Iris pigment epithelial cell (primary cell): ENCODE results near the gene U2AF2.

Experiments used
- DNase-seq: peaks from one replicate; pipeline ENCODE4 v3.0.0-alpha.2; 2011; ENCODE audit warnings: low read depth

U2AF2 gene

GRCh38 chr19:55658846-55659459 lies 4.1 kb downstream of the U2AF2 start:
- DNase-seq: no peak

- no peak for DNase-seq
Observed at GRCh38 chr19:55659822-55660221, 5.0 kb downstream of the U2AF2 start.

- no peak for DNase-seq
Observed at GRCh38 chr19:55660404-55660803, 5.6 kb downstream of the U2AF2 start.

GRCh38 chr19:55660991-55661390 lies 6.2 kb downstream of the U2AF2 start:
- DNase-seq: no peak

- no peak for DNase-seq
Observed at GRCh38 chr19:55661826-55662225, 7.0 kb downstream of the U2AF2 start.

GRCh38 chr19:55663846-55664536 lies 9.2 kb downstream of the U2AF2 start:
- no peak for DNase-seq

DNA sequence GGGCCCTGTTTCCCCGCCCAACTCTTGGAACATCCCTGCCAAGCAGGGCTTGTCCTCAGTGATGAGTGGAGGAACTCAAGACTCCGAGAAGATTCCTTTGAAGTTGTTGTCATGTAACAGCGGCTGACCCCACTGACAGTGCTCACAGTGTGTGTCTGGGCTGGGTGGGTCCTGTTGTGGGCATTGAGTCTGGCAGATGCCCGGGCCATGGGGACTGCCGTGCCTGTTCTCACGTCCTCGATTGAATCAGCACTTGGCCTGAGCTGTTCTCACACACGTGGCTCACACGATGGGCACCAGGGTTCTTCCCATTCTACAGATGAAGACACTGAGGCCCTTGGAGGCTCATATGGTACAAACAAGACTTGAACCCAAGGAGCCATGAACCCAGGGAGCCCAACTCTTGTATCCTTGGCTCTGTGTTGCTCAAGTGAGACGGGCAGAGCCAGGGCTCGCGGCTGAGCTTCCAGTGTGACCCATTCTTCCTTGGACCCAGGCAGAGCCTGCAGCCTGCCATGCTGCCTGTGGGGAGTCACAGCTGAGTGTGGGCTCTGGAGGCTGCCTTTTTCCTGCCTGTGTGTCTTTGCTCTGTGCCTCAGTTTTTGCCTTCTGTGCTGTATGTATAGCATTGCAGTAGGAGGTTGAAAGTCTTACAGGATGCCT lies 11.6 kb downstream of the U2AF2 start:
- DNase-seq: no peak

- DNase-seq: no peak
Observed at GRCh38 chr19:55667006-55667381, 12.2 kb downstream of the U2AF2 start.

- DNase-seq: no peak
Observed at GRCh38 chr19:55667511-55667910, 12.7 kb downstream of the U2AF2 start.

DNA sequence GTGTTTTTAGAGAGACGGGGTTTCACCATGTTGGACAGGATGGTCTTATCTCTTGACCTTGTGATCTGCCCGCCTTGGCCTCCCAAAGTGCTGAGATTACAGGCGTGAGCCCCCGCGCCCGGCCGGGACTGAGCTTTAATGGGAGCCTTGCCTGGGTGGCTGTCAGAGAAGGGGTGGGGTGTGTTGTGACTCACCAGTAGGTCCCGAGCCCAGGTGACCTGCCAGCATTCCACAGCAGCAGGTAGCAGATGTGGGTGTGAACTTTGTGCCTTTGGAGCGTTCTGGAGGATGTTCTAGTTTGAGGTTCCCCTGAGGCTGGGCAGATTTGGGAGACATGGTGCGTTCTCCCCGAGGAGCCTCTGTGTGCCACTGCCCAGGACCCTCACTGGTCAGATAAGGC lies 13.1 kb downstream of the U2AF2 start:
- no peak for DNase-seq

GRCh38 chr19:55668603-55669348 lies 13.9 kb downstream of the U2AF2 start:
- DNase-seq: no peak

GRCh38 chr19:55669418-55670279 lies 14.8 kb downstream of the U2AF2 start:
- no peak for DNase-seq

DNA sequence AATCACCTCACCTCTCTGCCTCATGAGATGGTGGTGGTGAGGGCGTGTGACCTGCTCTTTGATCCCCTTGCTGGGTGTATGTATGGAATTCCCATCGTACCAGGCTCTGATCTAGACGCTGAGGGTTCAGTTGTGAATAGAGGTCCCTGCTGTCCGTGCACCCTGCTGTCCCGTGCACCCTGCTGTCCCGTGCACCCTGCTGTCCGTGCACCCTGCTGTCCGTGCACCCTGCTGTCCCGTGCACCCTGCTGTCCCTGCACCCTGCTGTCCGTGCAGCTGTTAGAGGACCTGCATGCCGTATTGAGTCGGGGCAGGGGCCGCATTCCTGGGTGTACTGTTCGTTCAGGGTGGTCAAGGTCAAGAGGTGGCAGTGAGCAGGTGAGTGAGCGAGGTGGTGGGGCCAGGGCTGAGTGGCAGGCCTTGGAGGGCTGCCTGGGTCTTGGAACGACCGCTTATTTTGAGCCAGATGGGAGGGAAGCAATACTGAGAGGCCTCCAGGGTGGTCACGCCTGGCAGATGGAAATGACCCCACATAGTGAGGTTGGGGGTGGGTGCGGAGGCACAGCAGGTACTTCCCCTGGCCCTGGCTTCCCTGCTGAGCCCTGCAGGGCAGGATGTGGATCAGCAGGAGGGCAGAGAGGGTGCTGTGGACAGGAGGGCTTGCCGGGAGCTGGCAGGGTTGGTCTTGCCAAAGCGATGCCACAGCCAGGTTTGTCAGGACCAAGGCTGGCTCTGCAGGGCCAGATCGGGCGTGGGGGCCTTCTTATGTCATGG lies 15.6 kb downstream of the U2AF2 start:
- DNase-seq: peak; percentile 19

DNA sequence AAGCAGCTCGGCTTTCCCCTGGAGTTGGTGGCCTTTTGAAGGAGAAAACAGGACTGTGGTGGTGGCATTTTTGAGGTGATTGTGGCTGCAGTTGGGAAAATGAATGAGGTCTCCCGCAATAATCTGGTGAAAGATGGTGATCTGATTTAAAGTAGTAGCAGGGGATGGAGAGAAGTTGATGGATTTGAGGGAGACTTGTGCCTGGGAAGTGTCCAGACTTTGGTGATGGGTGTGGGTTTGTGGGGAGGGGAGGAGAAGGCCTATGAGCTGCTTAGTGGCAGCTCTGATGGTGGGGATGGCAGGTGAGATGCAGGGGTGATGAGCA lies 16.2 kb downstream of the U2AF2 start:
- DNase-seq: no peak

GRCh38 chr19:55672418-55672817 lies 17.6 kb downstream of the U2AF2 start:
- DNase-seq: peak; percentile 37

GRCh38 chr19:55673465-55673864 lies 18.6 kb downstream of the U2AF2 start:
- DNase-seq: no peak

DNA sequence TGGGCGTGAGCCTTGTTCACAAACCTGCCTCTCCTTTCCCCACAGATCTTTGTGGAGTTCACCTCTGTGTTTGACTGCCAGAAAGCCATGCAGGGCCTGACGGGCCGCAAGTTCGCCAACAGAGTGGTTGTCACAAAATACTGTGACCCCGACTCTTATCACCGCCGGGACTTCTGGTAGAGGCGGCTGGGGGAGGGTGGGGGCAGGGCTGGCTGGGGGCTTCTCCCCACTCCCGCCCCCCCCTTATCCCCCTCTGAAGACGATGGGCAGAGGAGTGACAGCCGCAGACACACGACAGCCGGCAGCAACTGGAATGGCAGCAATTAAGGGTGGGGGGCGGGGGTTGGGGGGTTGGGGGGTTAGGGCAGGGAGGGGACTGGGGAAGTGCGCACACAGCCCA lies 19.1 kb downstream of the U2AF2 start:
- no peak for DNase-seq

GRCh38 chr19:55674459-55674840 lies 19.6 kb downstream of the U2AF2 start:
- DNase-seq: no peak

GRCh38 chr19:55674841-55675660 lies 20.2 kb downstream of the U2AF2 start, which contains the start of gene EPN1:
Gene EPN1 (plus strand): TSS chr19:55675226. CDS start chr19:55678628, 3,402 bp downstream.
- DNase-seq: peak; percentile 96

GRCh38 chr19:55675661-55676354 lies 21.0 kb downstream of the U2AF2 start:
- DNase-seq: peak; percentile 10
